Measurements from ENCODE around the gene TNFAIP3.
A peak's percentile ranks its signal among the peaks of the same experiment; 100 is the strongest.

Gene TNFAIP3

DNA sequence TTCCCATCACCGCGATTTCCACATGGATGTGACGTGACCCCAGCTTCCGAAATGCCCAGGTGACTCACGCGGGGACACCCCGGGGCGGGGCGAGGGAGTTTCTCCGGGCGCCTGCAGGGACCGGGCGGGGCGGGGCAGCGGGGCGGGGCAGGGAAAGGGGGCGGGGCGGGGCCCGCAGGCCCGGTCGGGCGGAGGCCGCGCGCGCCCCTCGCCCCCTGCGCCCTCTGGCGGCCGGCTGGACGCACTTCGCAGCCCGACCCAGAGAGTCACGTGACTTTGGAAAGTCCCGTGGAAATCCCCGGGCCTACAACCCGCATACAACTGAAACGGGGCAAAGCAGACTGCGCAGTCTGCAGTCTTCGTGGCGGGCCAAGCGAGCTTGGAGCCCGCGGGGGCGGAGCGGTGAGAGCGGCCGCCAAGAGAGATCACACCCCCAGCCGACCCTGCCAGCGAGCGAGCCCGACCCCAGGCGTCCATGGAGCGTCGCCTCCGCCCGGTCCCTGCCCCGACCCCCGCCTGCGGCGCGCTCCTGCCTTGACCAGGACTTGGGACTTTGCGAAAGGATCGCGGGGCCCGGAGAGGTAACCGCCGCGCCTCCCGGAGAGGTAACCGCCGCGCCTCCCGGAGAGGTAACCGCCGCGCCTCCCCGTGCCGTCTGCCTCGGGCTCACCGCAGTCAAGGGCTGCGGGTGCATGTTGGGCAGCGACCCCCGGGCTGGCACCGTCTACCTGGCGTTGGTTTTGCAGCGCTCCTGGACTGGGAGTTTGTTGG, at the start of gene TNFAIP3:
TNFAIP3 (plus strand) TSS at position 346 of the 771 bp plus-strand sequence. CDS start 3,969 bp downstream, outside the sequence.
- DNase-seq (ENCODE audit: insufficient read length, low spot score) (peak; percentile 80), FAIRE-seq (no peak)
- TF ChIP-seq, protein P1, sequence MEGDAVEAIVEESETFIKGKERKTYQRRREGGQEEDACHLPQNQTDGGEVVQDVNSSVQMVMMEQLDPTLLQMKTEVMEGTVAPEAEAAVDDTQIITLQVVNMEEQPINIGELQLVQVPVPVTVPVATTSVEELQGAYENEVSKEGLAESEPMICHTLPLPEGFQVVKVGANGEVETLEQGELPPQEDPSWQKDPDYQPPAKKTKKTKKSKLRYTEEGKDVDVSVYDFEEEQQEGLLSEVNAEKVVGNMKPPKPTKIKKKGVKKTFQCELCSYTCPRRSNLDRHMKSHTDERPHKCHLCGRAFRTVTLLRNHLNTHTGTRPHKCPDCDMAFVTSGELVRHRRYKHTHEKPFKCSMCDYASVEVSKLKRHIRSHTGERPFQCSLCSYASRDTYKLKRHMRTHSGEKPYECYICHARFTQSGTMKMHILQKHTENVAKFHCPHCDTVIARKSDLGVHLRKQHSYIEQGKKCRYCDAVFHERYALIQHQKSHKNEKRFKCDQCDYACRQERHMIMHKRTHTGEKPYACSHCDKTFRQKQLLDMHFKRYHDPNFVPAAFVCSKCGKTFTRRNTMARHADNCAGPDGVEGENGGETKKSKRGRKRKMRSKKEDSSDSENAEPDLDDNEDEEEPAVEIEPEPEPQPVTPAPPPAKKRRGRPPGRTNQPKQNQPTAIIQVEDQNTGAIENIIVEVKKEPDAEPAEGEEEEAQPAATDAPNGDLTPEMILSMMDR (IDR thresholded peaks at IDR 0.05; ENCODE audit: insufficient read depth, missing control alignments), result peak; percentile 70

DNA sequence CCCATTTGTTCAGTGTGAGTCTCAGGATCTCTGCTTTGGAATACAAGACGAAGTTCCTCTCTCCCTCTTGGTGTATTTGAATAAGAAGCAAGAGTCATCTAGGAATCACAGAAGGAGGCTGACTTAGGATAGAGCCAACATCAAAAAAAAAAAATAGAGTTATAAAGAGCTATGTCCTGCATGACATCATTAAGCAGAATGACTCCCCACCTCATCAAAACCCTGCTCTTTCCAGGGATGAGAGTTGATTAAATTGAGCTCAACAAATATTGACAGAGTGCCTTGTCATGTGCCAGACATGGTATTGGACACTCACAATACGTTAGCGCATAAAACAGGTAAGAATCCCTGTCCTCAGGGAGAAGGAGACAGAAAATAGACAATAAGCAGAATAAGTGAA, 48.6 kb upstream of the TNFAIP3 start:
- DNase-seq (ENCODE audit: insufficient read length, low spot score), result no peak
- FAIRE-seq, result no peak
- TF ChIP-seq, protein P1 (IDR thresholded peaks at IDR 0.05; ENCODE audit: insufficient read depth, missing control alignments), result no peak

DNA sequence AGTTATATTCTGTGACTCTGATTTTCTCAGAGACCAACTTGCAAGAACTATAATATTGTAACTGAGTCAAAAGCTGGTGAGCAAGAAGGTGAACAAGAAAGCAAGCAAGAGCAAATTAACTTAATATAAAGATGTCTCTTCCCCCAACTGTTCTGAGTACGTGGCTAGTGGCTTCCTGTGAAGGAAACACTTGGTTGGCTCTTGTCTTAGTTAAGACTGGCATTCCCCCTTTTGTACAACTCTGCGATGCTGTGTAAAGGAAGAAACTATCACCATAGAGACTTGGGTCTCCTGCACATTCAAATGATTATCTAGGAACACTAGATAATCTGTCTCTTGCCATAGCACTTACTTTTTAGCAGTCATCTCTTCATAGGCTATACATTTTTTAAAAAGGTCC, 47.3 kb upstream of the TNFAIP3 start:
- DNase-seq (ENCODE audit: insufficient read length, low spot score) (no peak), FAIRE-seq (no peak)
- TF ChIP-seq, protein P1 (IDR thresholded peaks at IDR 0.05; ENCODE audit: insufficient read depth, missing control alignments), result no peak

DNA sequence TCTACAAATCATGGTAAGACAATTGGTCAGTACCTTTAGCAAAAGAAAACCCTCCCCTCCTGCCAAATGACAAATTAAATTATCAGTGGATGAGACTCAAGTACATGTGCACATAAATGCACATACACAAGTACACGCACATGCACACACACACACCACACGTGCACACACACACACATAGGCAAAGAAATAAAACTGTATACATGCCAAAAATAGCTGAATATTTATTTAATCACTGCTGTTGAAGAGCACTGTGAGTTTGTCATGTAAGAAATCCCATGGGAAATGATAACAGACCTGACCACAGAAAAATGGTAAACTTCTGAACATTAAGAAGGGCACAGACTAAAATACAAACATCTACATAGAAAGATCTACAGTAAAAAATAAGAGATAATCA, 46.6 kb upstream of the TNFAIP3 start:
- TF ChIP-seq, protein P1 (IDR thresholded peaks at IDR 0.05; ENCODE audit: insufficient read depth, missing control alignments), result no peak
- no peak for FAIRE-seq
- DNase-seq (ENCODE audit: insufficient read length, low spot score), result no peak

- no peak for DNase-seq (ENCODE audit: insufficient read length, low spot score)
- TF ChIP-seq, protein P1 (IDR thresholded peaks at IDR 0.05; ENCODE audit: insufficient read depth, missing control alignments), result no peak
- FAIRE-seq, result no peak
Observed at GRCh38 chr6:137820952-137821351, 46.1 kb upstream of the TNFAIP3 start.

- TF ChIP-seq, protein P1 (IDR thresholded peaks at IDR 0.05; ENCODE audit: insufficient read depth, missing control alignments), result no peak
- DNase-seq (ENCODE audit: insufficient read length, low spot score), result no peak
- no peak for FAIRE-seq
Observed at GRCh38 chr6:137821491-137821890, 45.6 kb upstream of the TNFAIP3 start.

DNA sequence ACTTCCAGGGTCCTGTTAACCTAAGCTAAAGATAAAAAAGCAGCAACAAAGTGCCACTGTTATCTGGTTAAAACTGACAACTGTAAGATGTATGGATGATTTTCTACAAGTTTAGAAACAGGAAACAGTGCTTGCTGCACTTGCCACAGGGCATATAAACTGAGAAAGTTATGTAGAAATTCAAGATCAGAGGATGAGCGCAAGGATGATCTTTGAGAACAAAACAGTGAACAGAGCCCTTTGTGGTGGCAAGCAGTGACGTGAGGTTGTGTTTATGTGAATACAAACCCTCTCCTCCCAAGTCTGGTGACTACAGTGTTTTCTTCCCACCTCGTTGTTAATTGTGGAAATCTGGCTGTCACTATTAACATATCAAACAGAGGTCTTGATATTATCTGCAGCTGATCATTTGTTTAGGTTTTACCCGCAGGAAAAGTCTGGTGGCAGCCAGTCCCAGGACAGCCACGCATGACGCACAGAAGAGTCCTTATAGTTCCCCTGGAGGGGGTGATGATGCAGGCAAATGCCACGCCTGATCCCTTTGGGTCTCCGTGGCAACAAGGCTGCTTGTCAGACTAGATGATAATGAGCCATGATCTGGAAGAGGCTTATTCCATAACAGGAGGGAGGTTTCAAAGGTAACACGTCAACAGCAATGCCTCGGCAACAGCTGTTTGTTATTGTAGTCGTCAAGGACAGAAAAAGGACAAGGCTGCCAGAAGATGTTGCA, 43.1 kb upstream of the TNFAIP3 start:
- FAIRE-seq (peak; percentile 97), DNase-seq (ENCODE audit: insufficient read length, low spot score) (peak; percentile 22)
- TF ChIP-seq, protein P1 (IDR thresholded peaks at IDR 0.05; ENCODE audit: insufficient read depth, missing control alignments), result no peak
